ENCODE data around the gene MT1X. TPM values are rescaled to one million over a fixed set of nuclear protein-coding genes. Genes with fewer than 3 reads are reported as not detected.

MT1X gene
- total RNA-seq, 1 donor from 2014 or later = 26.1 TPM

- no peak for DNase-seq (ENCODE audit: low read depth, low spot score)
Measured at GRCh38 chr16:56679078-56679730, 3.1 kb upstream of the MT1X start.

- DNase-seq (ENCODE audit: low read depth, low spot score) = no peak
Measured at GRCh38 chr16:56679818-56680217, 2.5 kb upstream of the MT1X start.

GRCh38 chr16:56682703-56683397 is 580 bp downstream of the MT1X start:
- DNase-seq (ENCODE audit: low read depth, low spot score) = no peak

GRCh38 chr16:56683424-56684172 is 1.3 kb downstream of the MT1X start:
- no peak for DNase-seq (ENCODE audit: low read depth, low spot score)

- DNase-seq (ENCODE audit: low read depth, low spot score) = no peak
Measured at GRCh38 chr16:56684256-56684925, 2.1 kb downstream of the MT1X start.

- DNase-seq (ENCODE audit: low read depth, low spot score) = no peak
Measured at GRCh38 chr16:56684926-56685590, 2.8 kb downstream of the MT1X start.

GRCh38 chr16:56686758-56687157 is 4.5 kb downstream of the MT1X start:
- DNase-seq (ENCODE audit: low read depth, low spot score) = no peak

GRCh38 chr16:56688762-56689161 is 6.5 kb downstream of the MT1X start:
- no peak for DNase-seq (ENCODE audit: low read depth, low spot score)

GRCh38 chr16:56689171-56689570 is 6.9 kb downstream of the MT1X start:
- no peak for DNase-seq (ENCODE audit: low read depth, low spot score)

- no peak for DNase-seq (ENCODE audit: low read depth, low spot score)
Measured at GRCh38 chr16:56690420-56691122, 8.3 kb downstream of the MT1X start.

GRCh38 chr16:56691885-56692284 is 9.6 kb downstream of the MT1X start:
- DNase-seq (ENCODE audit: low read depth, low spot score) = no peak

- DNase-seq (ENCODE audit: low read depth, low spot score) = no peak
Measured at GRCh38 chr16:56695246-56695645, 13.0 kb downstream of the MT1X start.

- DNase-seq (ENCODE audit: low read depth, low spot score) = no peak
Measured at GRCh38 chr16:56697456-56698155, 15.3 kb downstream of the MT1X start.

- DNase-seq (ENCODE audit: low read depth, low spot score) = no peak
Measured at GRCh38 chr16:56700195-56700594, 17.9 kb downstream of the MT1X start.

- DNase-seq (ENCODE audit: low read depth, low spot score) = no peak
Measured at GRCh38 chr16:56700631-56701030, 18.4 kb downstream of the MT1X start.

- DNase-seq (ENCODE audit: low read depth, low spot score) = no peak
Measured at GRCh38 chr16:56701534-56701933, 19.3 kb downstream of the MT1X start.

- no peak for DNase-seq (ENCODE audit: low read depth, low spot score)
Measured at GRCh38 chr16:56702836-56703235, 20.6 kb downstream of the MT1X start.

GRCh38 chr16:56708525-56709442 is 26.5 kb downstream of the MT1X start:
- DNase-seq (ENCODE audit: low read depth, low spot score) = no peak

GRCh38 chr16:56709443-56710040 is 27.3 kb downstream of the MT1X start:
- DNase-seq (ENCODE audit: low read depth, low spot score) = no peak

Measured in pulmonary artery endothelial cell (primary cell).